ENCODE measurements around the gene PCDH9.

The PCDH9 gene

GRCh38 chr13:66477816-66478215 lies 752.3 kb downstream of the PCDH9 start:
- ATAC-seq (replicated peaks) (no peak), DNase-seq (no peak)
- H3K27ac Mint-ChIP-seq: no peak overlapping the region
- H3K9me3 Mint-ChIP-seq: peaks cover 3 to 8% of the 10 kb centered on the region in 2 donors
- H3K4me3 Mint-ChIP-seq: no peak overlapping the region
- H3K27me3 Mint-ChIP-seq: no peaks in the 10 kb centered on the region
- H3K4me1 Mint-ChIP-seq (ENCODE audit: low read depth in 2 of 2): no peaks in the 10 kb centered on the region
- H3K36me3 Mint-ChIP-seq (ENCODE audit: insufficient read depth): no peaks in the 10 kb centered on the region

- H3K4me1 Mint-ChIP-seq (ENCODE audit: low read depth in 2 of 2): no peaks in the 10 kb centered on the region
Measured at GRCh38 chr13:66475061-66475460, 755.1 kb downstream of the PCDH9 start.

GRCh38 chr13:66469745-66470144 lies 760.4 kb downstream of the PCDH9 start:
- Mint-ChIP-seq H3K9me3 (peaks cover 13 to 16% of the 10 kb centered on the region in 2 donors), H3K27ac (no peak overlapping the region), H3K36me3 (ENCODE audit: insufficient read depth) (no peaks in the 10 kb centered on the region), H3K27me3 (no peaks in the 10 kb centered on the region), H3K4me1 (ENCODE audit: low read depth in 2 of 2) (no peaks in the 10 kb centered on the region), H3K4me3 (no peak overlapping the region)
- ATAC-seq (replicated peaks): no peak
- DNase-seq: no peak

More at GRCh38 chr13:66475061-66475460, 755.1 kb downstream of the PCDH9 start:
- H3K9me3 Mint-ChIP-seq: peaks cover 0 to 4% of the 10 kb centered on the region in 2 donors
- DNase-seq: no peak
- no peak for ATAC-seq (replicated peaks)
- no peak overlapping the region for H3K4me3 Mint-ChIP-seq
- no peaks in the 10 kb centered on the region for H3K36me3 Mint-ChIP-seq (ENCODE audit: insufficient read depth)
- H3K27ac Mint-ChIP-seq: no peak overlapping the region
- no peaks in the 10 kb centered on the region for H3K27me3 Mint-ChIP-seq

- no peaks in the 10 kb centered on the region for H3K4me1 Mint-ChIP-seq (ENCODE audit: low read depth in 2 of 2)
- DNase-seq (no peak), ATAC-seq (replicated peaks) (no peak)
- no peaks in the 10 kb centered on the region for H3K36me3 Mint-ChIP-seq (ENCODE audit: insufficient read depth)
- peaks cover 13 to 16% of the 10 kb centered on the region in 2 donors for H3K9me3 Mint-ChIP-seq
- H3K27ac Mint-ChIP-seq: no peak overlapping the region
- H3K27me3 Mint-ChIP-seq: no peaks in the 10 kb centered on the region
- H3K4me3 Mint-ChIP-seq: no peak overlapping the region
Measured at GRCh38 chr13:66468656-66469055, 761.5 kb downstream of the PCDH9 start.

GRCh38 chr13:66462187-66462586 lies 767.9 kb downstream of the PCDH9 start:
- DNase-seq: no peak
- H3K36me3 Mint-ChIP-seq (ENCODE audit: insufficient read depth): no peaks in the 10 kb centered on the region
- ATAC-seq (replicated peaks): no peak
- H3K9me3 Mint-ChIP-seq: peaks cover 13 to 17% of the 10 kb centered on the region in 2 donors
- H3K4me1 Mint-ChIP-seq (ENCODE audit: low read depth in 2 of 2): no peaks in the 10 kb centered on the region
- no peak overlapping the region for H3K27ac Mint-ChIP-seq
- no peak overlapping the region for H3K4me3 Mint-ChIP-seq
- no peaks in the 10 kb centered on the region for H3K27me3 Mint-ChIP-seq

GRCh38 chr13:66461021-66461420 lies 769.1 kb downstream of the PCDH9 start:
- Mint-ChIP-seq H3K36me3 (ENCODE audit: insufficient read depth) (no peaks in the 10 kb centered on the region), H3K4me1 (ENCODE audit: low read depth in 2 of 2) (no peaks in the 10 kb centered on the region), H3K27ac (no peak overlapping the region), H3K9me3 (peaks cover 10 to 11% of the 10 kb centered on the region in 2 donors), H3K27me3 (no peaks in the 10 kb centered on the region), H3K4me3 (no peak overlapping the region)
- ATAC-seq (replicated peaks) (no peak), DNase-seq (no peak)

- Mint-ChIP-seq H3K27me3 (no peaks in the 10 kb centered on the region), H3K4me3 (no peak overlapping the region), H3K9me3 (peaks cover 8 to 10% of the 10 kb centered on the region in 2 donors), H3K27ac (no peak overlapping the region), H3K36me3 (ENCODE audit: insufficient read depth) (no peaks in the 10 kb centered on the region), H3K4me1 (ENCODE audit: low read depth in 2 of 2) (no peaks in the 10 kb centered on the region)
- no peak for ATAC-seq (replicated peaks)
- DNase-seq: no peak
Measured at GRCh38 chr13:66459634-66460033, 770.5 kb downstream of the PCDH9 start.

GRCh38 chr13:66459143-66459542 lies 771.0 kb downstream of the PCDH9 start:
- no peaks in the 10 kb centered on the region for H3K36me3 Mint-ChIP-seq (ENCODE audit: insufficient read depth)
- no peaks in the 10 kb centered on the region for H3K4me1 Mint-ChIP-seq (ENCODE audit: low read depth in 2 of 2)
- H3K27me3 Mint-ChIP-seq: no peaks in the 10 kb centered on the region
- H3K4me3 Mint-ChIP-seq: no peak overlapping the region
- ATAC-seq (replicated peaks): no peak
- no peak overlapping the region for H3K27ac Mint-ChIP-seq
- DNase-seq: no peak
- H3K9me3 Mint-ChIP-seq: peaks cover 8 to 10% of the 10 kb centered on the region in 2 donors

GRCh38 chr13:66446413-66446812 lies 783.7 kb downstream of the PCDH9 start:
- ATAC-seq (replicated peaks) (no peak), DNase-seq (no peak)
- H3K4me1 Mint-ChIP-seq (ENCODE audit: low read depth in 2 of 2): no peaks in the 10 kb centered on the region
- H3K27ac Mint-ChIP-seq: no peak overlapping the region
- no peaks in the 10 kb centered on the region for H3K27me3 Mint-ChIP-seq
- H3K4me3 Mint-ChIP-seq: no peak overlapping the region
- H3K9me3 Mint-ChIP-seq: peaks cover 0 to 2% of the 10 kb centered on the region in 2 donors
- no peaks in the 10 kb centered on the region for H3K36me3 Mint-ChIP-seq (ENCODE audit: insufficient read depth)

GRCh38 chr13:66443926-66444325 lies 786.2 kb downstream of the PCDH9 start:
- Mint-ChIP-seq H3K27ac (no peak overlapping the region), H3K4me1 (ENCODE audit: low read depth in 2 of 2) (no peaks in the 10 kb centered on the region), H3K4me3 (no peak overlapping the region)

GRCh38 chr13:66440938-66441337 lies 789.2 kb downstream of the PCDH9 start:
- peaks cover 0 to 1% of the 10 kb centered on the region in 2 donors for H3K9me3 Mint-ChIP-seq
- no peak for DNase-seq
- no peaks in the 10 kb centered on the region for H3K4me1 Mint-ChIP-seq (ENCODE audit: low read depth in 2 of 2)

More at GRCh38 chr13:66443926-66444325, 786.2 kb downstream of the PCDH9 start:
- no peaks in the 10 kb centered on the region for H3K36me3 Mint-ChIP-seq (ENCODE audit: insufficient read depth)
- H3K27me3 Mint-ChIP-seq: no peaks in the 10 kb centered on the region
- peaks cover 0 to 1% of the 10 kb centered on the region in 2 donors for H3K9me3 Mint-ChIP-seq
- ATAC-seq (replicated peaks) (no peak), DNase-seq (no peak)

GRCh38 chr13:66430728-66431127 lies 799.4 kb downstream of the PCDH9 start:
- Mint-ChIP-seq H3K9me3 (peaks cover 0 to 2% of the 10 kb centered on the region in 2 donors), H3K4me1 (ENCODE audit: low read depth in 2 of 2) (no peaks in the 10 kb centered on the region), H3K27ac (no peak overlapping the region), H3K27me3 (no peaks in the 10 kb centered on the region), H3K36me3 (ENCODE audit: insufficient read depth) (no peaks in the 10 kb centered on the region), H3K4me3 (no peak overlapping the region)
- no peak for ATAC-seq (replicated peaks)
- DNase-seq: no peak

More at GRCh38 chr13:66440938-66441337, 789.2 kb downstream of the PCDH9 start:
- H3K27ac Mint-ChIP-seq: no peak overlapping the region
- no peak overlapping the region for H3K4me3 Mint-ChIP-seq
- ATAC-seq (replicated peaks): no peak
- no peaks in the 10 kb centered on the region for H3K27me3 Mint-ChIP-seq
- no peaks in the 10 kb centered on the region for H3K36me3 Mint-ChIP-seq (ENCODE audit: insufficient read depth)

- Mint-ChIP-seq H3K4me1 (ENCODE audit: low read depth in 2 of 2) (no peaks in the 10 kb centered on the region), H3K4me3 (no peak overlapping the region)
Measured at GRCh38 chr13:66430269-66430668, 799.9 kb downstream of the PCDH9 start.

GRCh38 chr13:66429156-66429555 lies 801.0 kb downstream of the PCDH9 start:
- Mint-ChIP-seq H3K4me1 (ENCODE audit: low read depth in 2 of 2) (no peaks in the 10 kb centered on the region), H3K4me3 (no peak overlapping the region), H3K27me3 (no peaks in the 10 kb centered on the region), H3K27ac (no peak overlapping the region), H3K36me3 (ENCODE audit: insufficient read depth) (no peaks in the 10 kb centered on the region), H3K9me3 (peaks cover 0 to 2% of the 10 kb centered on the region in 2 donors)
- no peak for ATAC-seq (replicated peaks)
- no peak for DNase-seq

More at GRCh38 chr13:66430269-66430668, 799.9 kb downstream of the PCDH9 start:
- H3K27ac Mint-ChIP-seq: no peak overlapping the region
- DNase-seq: no peak
- H3K27me3 Mint-ChIP-seq: no peaks in the 10 kb centered on the region
- peaks cover 0 to 2% of the 10 kb centered on the region in 2 donors for H3K9me3 Mint-ChIP-seq
- no peak for ATAC-seq (replicated peaks)
- no peaks in the 10 kb centered on the region for H3K36me3 Mint-ChIP-seq (ENCODE audit: insufficient read depth)

- H3K27me3 Mint-ChIP-seq: no peaks in the 10 kb centered on the region
- H3K4me1 Mint-ChIP-seq (ENCODE audit: low read depth in 2 of 2): no peaks in the 10 kb centered on the region
- H3K9me3 Mint-ChIP-seq: peaks cover 0 to 2% of the 10 kb centered on the region in 2 donors
- no peak overlapping the region for H3K4me3 Mint-ChIP-seq
- DNase-seq (no peak), ATAC-seq (replicated peaks) (no peak)
- no peaks in the 10 kb centered on the region for H3K36me3 Mint-ChIP-seq (ENCODE audit: insufficient read depth)
- no peak overlapping the region for H3K27ac Mint-ChIP-seq
Measured at GRCh38 chr13:66427458-66427861, 802.7 kb downstream of the PCDH9 start.

Measured in effector memory CD8-positive, alpha-beta T cell (primary cell).